ENCODE results near the gene PLCD3. TPM values are rescaled to one million over a fixed set of nuclear protein-coding genes. Genes with fewer than 3 reads are reported as not detected.

The PLCD3 gene, protein sequence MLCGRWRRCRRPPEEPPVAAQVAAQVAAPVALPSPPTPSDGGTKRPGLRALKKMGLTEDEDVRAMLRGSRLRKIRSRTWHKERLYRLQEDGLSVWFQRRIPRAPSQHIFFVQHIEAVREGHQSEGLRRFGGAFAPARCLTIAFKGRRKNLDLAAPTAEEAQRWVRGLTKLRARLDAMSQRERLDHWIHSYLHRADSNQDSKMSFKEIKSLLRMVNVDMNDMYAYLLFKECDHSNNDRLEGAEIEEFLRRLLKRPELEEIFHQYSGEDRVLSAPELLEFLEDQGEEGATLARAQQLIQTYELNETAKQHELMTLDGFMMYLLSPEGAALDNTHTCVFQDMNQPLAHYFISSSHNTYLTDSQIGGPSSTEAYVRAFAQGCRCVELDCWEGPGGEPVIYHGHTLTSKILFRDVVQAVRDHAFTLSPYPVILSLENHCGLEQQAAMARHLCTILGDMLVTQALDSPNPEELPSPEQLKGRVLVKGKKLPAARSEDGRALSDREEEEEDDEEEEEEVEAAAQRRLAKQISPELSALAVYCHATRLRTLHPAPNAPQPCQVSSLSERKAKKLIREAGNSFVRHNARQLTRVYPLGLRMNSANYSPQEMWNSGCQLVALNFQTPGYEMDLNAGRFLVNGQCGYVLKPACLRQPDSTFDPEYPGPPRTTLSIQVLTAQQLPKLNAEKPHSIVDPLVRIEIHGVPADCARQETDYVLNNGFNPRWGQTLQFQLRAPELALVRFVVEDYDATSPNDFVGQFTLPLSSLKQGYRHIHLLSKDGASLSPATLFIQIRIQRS
- 87.6 TPM for total RNA-seq
- long read RNA-seq, full-length matches to known transcripts = 22 of 58 reads
- long read RNA-seq, partial matches to known transcripts = 25 of 58 reads
- long read RNA-seq, other reads (novel, unspliced or antisense) = 11 of 58 reads

DNA sequence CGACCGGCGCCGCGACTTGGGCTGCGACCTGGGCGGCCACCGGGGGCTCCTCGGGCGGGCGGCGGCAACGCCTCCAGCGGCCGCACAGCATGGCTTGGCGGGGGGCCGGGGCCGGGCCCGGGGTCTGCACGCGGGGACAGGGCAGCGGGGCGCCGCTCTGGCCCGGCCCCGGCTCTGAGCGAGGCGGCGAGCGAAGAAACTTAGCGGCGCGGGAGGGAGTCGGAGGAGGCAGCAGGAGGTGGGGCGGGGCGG lies at the start of gene PLCD3:
PLCD3 (minus strand) TSS at position 196 of the 252 bp plus-strand sequence; CDS start at position 91, 105 bp downstream.
- intact Hi-C loops (cut with DNase I) = loop anchor here (5.0 kb wide), 2 partner anchors 35 to 355 kb away; no protein-coding TSS in a partner anchor
- no peak for DNase-seq (ENCODE audit: low spot score)

DNA sequence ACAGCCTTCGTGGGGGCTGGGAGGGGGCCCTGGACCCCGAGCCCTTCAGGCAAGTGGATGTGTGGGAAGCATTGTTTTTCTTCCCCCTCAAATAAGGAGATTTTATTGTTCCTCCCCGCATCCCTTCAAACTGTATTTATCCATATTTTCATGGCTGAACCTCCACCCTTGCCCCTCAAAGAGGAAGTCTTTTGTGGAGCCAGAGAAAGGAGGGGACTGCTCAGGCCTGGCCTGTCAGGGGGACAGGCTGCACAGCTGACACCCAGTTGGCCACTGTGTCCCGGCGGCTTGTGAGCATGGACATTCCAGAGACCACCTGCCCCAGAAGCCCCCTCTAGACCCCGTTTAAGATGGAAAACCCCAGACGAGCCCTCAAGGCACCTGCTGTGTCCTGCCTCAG lies 45.2 kb upstream of the PLCD3 start:
- no peak for DNase-seq (ENCODE audit: low spot score)
- intact Hi-C loops (cut with DNase I) = no loop called here

DNA sequence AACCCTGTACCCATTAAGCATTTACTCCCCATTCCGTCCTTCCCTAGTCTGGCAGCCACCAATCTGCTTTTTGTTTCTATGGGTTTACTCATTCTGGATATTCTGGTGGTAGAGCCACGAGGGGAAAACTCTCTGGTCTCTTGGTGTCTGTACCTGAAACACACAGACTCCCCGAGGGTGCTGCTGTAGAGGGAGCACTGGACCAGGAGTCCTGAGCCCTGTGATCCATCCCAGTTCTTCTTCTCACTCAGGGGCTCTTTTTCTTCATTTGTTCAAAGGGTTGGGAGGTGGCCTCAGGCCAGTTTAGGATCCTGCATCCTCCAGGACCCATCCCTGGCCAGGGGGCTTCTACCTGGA lies 43.4 kb upstream of the PLCD3 start:
- no peak for DNase-seq (ENCODE audit: low spot score)
- intact Hi-C loops (cut with DNase I) = no loop called here

DNA sequence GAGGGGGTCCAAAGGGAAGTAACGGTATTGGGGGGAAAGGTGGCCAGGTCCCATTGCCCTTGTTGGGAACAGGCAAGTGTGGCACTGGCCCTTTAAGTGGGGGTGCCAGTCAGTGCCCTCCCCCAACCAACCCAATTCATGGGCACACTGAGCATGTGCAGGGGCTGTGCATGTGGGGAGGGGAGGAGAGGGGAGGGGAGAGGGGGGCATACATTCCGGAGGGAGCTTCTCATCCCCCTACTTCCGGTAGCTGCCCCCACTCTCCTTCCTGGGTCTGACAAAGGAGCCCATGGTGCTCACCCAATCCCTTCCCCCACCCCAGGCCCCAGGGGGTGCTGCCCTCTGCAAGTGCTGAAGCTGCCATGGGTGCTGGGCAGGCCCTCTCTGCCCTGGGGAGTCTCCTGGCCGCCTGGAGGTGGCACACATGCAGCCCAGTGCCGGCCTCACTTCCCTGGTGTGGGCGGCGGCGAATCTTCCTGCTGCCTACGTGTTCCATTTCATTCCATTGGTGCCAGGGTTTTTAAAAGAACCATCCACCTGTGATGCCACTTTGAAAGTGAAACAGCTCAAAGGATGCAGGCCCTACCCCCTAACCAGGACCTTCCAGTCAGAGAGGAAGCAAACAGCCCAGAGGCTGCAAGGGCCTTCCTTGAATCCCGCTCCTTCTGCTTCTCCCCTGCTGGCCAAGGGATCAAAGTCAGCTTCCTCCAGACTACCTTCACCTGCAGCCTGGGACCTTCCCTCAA lies 40.4 kb upstream of the PLCD3 start:
- intact Hi-C loops (cut with DNase I) = no loop called here
- no peak for DNase-seq (ENCODE audit: low spot score)

DNA sequence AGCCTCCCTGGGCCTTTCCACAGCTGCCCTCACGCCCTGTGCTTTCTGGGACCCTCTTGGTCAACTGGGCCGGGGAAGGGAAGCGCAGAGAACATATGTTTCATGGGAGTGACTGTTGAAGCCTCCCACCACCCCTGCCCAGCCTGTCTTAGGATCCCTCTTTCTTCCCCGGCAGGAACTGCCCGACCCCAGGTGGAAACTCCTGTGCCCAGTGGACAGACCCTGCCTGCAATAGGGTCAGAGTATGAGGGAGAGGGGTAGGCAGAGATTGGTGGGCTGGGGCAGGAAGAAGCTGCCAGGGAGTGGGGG lies 39.9 kb upstream of the PLCD3 start:
- no peak for DNase-seq (ENCODE audit: low spot score)
- intact Hi-C loops (cut with DNase I) = no loop called here

DNA sequence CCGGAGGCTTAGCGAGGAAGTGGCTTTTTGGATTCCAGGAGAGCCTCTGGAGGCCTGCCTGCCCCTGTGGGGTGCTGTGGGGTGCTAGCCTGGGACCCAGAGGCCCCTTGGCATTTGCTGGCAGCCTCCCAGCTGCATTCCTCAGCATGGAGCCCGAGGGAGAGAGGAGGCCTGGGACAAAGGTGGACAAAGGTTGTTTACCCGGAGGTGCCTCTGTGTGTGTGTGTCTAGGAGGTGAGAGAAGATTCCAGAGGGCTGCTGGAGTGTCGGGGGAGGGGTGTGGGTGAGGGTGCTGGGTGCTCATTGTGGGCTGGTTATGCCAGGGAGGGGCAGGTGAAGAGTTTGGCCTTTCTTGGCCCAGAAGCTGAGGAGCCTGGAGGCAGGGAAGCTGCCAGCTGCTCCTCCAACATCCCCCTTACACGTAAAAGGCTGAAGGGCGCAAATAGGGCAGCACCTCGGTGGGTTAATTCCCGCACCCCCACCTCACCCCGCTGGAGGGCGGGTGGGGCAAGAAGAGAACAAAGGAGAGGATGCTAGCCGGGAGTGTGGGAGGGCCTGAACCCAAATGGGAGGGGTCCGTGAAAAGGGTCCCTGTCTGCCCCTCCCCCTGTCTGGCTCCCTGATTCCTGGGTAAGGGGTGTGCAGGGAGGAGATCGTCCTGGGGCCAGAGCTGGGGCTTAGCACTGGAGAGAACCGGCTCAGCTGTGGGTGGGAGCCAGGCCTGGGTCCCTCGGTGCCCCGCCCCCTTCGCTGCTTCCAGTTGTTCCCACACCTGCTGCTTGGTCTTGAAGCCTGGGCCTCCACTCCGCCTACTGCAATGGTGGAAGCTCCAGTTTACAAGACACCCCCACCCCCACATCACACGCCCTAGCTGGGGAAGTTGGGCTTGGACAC lies 39.3 kb upstream of the PLCD3 start:
- no peak for DNase-seq (ENCODE audit: low spot score)

DNA sequence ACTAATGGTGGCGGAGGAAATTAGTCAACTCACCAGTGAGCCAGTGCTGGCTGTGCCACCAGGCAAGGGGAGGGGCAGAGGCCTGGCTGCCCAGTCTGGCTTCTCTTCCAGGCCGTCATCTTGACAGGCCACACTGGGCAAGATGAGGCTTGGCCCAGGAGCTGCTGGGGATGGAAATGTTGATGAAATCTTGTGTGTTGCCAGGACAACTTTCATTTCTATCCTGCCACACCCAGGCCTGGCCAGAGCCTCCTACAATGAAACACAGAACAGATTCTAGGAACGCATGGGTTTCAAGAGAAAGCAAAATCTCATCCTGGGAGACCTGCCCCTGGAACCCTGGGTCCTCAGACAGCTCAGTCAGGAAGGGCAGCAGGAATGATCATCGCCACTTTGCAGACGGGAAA lies 38.6 kb upstream of the PLCD3 start:
- intact Hi-C loops (cut with DNase I) = no loop called here
- peak; percentile 82 for DNase-seq (ENCODE audit: low spot score)

More for the DNA sequence above, 39.3 kb upstream of the PLCD3 start:
- intact Hi-C loops (cut with DNase I) = no loop called here

DNA sequence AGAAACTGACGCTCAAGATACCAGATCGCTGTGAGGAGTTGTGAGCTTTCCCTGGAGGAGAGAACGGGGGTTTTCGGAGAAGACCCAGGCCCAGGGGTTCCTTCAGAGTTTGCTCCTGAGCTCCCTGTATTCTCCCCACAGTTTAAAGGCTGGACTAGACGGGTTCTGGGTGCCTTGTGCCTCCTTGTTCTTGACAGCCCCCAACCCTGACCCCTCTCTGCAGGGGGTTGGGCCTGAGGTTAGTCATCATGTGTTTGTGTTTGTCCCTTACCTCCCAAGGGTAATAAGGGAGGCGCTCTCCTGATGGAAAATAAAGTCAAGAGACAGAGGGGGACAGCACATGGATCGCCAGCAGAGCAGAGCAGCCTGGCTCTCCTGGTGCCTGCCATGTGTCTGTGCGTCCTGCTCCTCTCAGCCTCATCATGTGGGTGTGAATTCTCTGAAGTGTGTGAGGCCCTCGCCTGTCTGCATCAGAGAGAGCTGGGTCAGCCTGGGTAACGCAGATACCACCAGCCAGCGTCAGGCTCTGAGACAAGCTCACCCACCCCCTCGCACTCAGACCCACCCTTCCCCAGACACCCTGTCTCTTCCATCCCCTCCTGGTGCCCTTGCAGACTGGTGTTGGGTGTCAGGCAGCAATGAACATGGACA lies 38.1 kb upstream of the PLCD3 start:
- intact Hi-C loops (cut with DNase I) = no loop called here

DNA sequence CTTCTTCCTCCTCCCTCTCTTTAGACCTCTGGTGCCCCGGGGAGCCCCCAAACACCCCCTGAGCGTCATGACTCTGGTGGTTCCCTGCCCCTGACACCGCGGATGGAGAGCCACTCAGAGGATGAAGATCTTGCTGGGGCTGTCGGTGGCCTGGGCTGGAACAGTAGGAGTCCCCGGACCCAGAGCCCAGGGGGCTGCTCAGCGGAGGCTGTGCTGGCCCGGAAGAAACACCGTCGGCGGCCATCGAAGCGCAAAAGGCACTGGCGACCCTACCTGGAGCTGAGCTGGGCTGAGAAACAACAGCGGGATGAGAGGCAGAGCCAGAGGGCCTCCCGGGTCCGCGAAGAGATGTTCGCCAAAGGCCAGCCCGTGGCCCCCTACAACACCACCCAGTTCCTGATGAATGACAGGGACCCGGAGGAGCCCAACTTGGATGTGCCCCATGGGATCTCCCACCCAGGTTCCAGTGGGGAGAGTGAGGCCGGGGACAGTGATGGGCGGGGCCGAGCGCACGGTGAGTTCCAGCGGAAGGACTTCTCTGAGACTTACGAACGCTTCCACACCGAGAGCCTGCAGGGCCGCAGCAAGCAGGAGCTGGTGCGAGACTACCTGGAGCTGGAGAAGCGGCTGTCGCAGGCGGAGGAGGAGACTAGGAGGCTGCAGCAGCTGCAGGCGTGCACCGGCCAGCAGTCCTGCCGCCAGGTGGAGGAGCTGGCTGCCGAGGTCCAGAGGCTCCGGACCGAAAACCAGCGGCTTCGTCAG lies 36.9 kb upstream of the PLCD3 start:
- intact Hi-C loops (cut with DNase I) = no loop called here

More for the DNA sequence above, 38.1 kb upstream of the PLCD3 start:
- DNase-seq (ENCODE audit: low spot score) = peak; percentile 66

DNA sequence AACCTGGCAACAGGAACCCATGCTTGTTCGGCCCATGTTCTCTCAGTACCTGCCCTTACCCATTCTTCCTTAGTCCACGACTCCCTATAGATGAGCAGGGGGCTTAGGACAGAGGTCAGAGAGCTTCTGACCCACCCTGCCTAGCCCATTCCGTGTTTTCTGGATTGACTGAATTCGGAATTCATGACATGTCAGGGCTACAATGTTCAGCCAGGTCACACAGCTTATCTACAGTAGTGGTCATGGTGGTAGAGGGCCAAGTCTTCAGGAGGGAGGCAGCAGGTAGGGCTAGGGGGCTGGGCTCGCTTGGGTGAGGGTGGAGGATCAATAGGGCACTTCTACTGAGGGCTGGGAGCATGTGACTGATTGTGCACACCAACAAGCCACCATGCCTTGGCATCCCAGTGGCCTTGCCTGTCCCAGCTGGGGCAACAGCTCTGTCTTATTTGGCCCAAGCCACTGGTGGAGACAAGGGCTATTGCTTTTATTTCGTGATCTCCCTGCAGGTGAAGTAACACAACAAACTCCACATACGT lies 32.5 kb upstream of the PLCD3 start:
- peak; percentile 71 for DNase-seq (ENCODE audit: low spot score)
- intact Hi-C loops (cut with DNase I) = no loop called here

More for the DNA sequence above, 36.9 kb upstream of the PLCD3 start:
- peak; percentile 70 for DNase-seq (ENCODE audit: low spot score)

DNA sequence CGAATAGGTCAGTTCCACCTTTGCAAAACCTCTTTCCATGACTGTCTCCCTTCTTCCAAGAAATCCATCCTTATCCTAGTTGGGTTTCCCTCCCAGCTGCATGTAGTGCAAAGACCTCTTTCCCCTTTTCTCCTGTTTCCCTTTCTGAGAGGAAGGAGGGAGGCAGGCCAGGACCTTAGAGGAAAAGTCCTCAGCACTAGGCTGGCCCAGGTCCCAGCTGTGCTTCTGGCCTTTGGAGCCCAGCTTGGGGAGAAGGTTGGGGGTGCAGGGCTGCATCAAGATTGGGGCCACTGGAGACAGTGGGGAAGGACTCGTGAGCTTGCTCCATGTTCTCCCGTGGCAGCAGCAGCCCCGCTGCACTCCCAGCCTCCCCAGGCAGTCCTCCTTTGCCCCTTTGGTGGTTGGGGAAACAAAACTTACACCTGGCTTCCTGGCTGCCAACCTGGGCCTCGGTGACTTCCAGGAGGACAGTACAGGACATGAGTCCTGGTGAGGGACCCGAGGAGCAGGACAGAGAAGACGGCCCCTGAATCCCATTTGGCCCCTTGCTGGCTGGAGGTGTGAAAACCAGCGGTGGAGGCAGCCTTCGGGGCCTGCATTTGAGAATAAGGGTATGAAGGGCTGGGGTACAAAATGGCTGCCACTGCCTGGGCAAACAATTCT lies 29.8 kb upstream of the PLCD3 start:
- intact Hi-C loops (cut with DNase I) = no loop called here
- DNase-seq (ENCODE audit: low spot score) = no peak

DNA sequence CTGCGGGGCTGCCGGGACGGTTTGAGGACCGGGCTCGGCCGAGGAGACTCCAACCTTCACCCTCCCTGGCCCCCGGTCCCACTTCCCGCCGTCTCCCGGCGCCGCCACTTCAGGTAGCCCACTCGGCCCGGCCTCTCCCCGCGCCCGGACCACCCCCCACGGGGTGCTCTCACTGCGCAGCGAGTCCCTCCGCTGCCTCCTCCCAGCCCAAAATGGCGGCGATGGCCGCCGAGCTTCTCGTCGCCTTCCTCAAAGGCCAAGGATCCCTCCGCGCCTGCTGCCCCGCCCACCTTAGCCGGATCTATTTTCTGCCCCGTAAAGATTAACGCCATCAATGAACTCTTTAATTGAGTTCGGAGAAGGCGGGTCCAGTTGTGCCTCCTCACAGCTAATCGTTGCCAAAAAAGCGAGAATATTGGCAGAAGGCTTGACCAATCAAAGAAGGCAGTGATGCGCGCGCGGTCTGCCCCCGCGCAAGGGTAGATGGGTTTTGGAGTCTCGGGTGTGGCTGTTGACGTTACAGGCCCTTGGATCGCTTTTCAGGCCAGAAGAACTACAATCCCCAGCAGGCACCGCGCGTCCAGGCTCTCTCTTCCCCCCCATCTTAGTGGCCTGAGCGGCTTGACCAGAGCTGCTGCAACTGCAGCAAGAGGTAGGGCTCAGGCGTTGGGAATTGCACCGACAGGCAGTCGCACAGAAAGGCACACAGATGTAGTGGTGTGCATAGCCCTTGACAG lies 29.1 kb upstream of the PLCD3 start, which contains the start of gene HEXIM2:
HEXIM2 (plus strand) TSS at position 588 of the 737 bp plus-strand sequence. CDS start 919 bp downstream, outside the sequence.
- DNase-seq (ENCODE audit: low spot score) = peak; percentile 99
- intact Hi-C loops (cut with DNase I) = loop anchor here (1.0 kb wide), 1 partner anchor 13 kb away; the partner anchor contains the start of gene HEXIM1

DNA sequence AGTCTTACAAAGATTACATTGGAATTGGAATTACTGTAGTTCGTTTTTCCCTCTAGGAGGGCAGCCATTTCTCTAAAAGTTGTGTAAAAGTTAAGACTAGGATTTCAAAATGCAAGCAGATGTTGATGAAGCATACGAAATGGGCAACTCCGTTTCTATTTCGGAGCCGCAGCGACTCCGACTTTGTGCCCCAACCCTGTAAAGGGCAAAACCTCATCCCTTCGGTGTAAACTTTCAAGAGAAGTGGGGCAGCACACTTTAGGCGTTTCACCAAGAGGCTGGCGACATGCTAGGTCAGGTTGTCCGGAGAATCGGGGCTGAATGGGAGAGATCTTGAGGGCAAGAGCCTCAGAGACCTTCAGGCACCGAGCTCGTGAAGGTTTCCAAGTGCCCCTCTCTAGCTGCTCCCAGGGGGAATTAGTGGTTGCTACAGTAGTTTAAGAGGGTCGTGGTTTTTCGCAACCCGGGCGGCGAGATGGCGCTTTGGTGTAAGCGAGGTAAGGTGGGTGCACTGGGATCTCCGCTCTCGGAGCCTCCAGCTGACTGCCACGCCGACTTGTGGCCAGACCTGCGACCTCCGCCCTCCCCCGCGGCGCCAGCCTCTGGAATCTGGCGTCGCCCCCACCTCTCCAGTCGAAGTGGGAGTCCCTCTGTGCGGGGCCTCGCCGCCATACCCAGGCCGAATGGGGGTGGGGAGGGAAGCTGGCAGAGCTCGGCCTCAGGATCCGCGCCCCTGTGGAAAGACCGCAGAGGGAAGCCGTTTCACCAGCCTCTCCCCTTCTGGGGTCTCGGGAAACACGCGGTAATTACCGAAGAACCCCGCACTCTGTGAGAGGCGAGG lies 28.4 kb upstream of the PLCD3 start:
- DNase-seq (ENCODE audit: low spot score) = peak; percentile 89
- intact Hi-C loops (cut with DNase I) = loop anchor here (1.0 kb wide), 1 partner anchor 12 kb away; the partner anchor contains the start of gene HEXIM1

DNA sequence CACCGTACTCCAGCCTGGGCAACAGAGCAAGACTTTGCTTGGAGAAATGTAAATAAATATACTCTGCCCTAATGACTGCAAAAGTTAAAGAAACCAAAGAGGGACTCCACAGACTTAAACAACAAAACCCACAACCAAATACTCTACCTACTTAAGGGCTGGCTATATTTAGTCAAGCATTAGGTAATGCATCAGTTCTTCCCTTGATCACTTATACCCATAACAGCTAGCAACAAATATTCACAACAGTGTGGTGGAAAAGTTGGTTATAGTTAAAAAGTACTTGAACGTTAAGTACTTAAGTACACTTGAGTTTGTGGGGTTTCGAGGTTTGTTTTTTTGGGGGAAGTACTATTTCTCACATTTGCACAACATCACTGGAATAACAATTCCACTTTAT lies 23.9 kb upstream of the PLCD3 start:
- intact Hi-C loops (cut with DNase I) = no loop called here
- DNase-seq (ENCODE audit: low spot score) = no peak

DNA sequence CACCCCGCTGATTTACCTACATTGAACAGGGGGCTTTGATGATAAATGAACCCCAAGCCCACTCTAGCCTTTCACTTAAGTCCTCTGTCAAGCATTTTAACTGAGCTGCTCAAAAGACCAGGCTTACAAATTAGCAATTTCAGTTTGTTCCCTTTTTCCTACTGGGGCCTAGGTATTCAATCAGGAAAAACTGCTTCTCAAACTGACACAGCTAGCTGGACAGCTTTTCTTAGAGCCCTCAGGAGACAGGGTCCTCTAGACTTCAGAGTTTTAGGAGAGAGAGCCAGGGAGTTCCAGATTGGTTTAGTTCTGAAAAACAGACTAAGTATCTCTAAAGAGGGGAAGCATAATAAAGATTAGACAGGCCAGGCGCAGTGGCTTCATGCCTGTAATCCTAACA lies 23.2 kb upstream of the PLCD3 start:
- DNase-seq (ENCODE audit: low spot score) = no peak
- intact Hi-C loops (cut with DNase I) = no loop called here

DNA sequence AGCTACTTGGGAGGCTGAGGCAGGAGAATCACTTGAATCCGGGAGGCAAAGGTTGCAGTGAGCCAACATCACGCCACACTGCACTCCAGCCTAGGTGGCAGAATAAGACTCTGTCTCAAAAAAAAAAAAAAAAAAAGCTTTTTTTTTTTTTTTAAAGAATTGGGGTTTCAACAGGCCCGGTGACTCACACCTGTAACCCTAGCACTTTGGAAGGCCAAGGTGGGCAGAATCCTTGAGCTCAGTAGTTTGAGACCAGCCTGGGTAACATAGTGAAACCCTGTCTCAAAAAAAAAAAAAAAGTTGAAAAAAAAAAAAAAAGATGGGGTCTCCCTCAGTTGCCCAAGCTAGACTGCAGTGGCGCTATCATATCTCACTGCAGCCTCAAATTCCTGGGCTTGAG lies 22.7 kb upstream of the PLCD3 start:
- DNase-seq (ENCODE audit: low spot score) = no peak

More for the DNA sequence above, 22.7 kb upstream of the PLCD3 start:
- intact Hi-C loops (cut with DNase I) = no loop called here
